GM12864 (cell line): ENCODE data around the gene IL36B.

Experiments
- DNase-seq: peaks from one replicate; pipeline ENCODE4 v3.0.0-alpha.2; 2011; ENCODE audit warnings: low read depth
- H3K4me3 ChIP-seq: 2 replicates; pipeline ENCODE4 v1.5.1; 2011; ENCODE audit warnings: mild to moderate bottlenecking, low read depth, low read length, control low read depth
- TF ChIP-seq, protein P1 (sequence below): IDR thresholded peaks from 2 replicates; pipeline ENCODE4 v1.5.1; 2011; ENCODE audit warnings: low read depth, mild to moderate bottlenecking, moderate library complexity, low read length, control low read depth, inconsistent platforms; ENCODE audit errors: missing control alignments

IL36B gene

DNA sequence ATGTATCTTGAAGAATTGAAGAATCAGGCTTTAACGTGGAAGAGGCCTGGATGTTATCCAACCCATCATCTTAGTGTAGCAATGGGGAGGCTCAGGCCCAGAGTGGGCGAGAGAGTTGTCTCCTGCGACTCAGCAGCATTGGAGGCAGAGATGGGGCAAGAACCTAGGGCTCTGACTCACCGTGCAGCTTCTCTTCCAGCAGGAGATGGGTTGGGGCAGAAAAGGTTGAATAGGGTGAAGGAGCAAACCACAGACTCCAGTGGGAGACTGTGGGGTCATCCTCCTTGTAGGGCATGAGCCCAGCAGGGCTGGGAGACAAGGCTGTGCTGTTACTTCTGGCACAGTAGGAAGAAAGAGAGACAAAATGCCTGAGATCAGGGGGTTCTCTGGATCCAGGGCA lies 7.7 kb upstream of the IL36B start:
- H3K4me3 ChIP-seq, result no peak overlapping the region
- TF ChIP-seq, protein P1, sequence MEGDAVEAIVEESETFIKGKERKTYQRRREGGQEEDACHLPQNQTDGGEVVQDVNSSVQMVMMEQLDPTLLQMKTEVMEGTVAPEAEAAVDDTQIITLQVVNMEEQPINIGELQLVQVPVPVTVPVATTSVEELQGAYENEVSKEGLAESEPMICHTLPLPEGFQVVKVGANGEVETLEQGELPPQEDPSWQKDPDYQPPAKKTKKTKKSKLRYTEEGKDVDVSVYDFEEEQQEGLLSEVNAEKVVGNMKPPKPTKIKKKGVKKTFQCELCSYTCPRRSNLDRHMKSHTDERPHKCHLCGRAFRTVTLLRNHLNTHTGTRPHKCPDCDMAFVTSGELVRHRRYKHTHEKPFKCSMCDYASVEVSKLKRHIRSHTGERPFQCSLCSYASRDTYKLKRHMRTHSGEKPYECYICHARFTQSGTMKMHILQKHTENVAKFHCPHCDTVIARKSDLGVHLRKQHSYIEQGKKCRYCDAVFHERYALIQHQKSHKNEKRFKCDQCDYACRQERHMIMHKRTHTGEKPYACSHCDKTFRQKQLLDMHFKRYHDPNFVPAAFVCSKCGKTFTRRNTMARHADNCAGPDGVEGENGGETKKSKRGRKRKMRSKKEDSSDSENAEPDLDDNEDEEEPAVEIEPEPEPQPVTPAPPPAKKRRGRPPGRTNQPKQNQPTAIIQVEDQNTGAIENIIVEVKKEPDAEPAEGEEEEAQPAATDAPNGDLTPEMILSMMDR, result no peak
- no peak for DNase-seq

DNA sequence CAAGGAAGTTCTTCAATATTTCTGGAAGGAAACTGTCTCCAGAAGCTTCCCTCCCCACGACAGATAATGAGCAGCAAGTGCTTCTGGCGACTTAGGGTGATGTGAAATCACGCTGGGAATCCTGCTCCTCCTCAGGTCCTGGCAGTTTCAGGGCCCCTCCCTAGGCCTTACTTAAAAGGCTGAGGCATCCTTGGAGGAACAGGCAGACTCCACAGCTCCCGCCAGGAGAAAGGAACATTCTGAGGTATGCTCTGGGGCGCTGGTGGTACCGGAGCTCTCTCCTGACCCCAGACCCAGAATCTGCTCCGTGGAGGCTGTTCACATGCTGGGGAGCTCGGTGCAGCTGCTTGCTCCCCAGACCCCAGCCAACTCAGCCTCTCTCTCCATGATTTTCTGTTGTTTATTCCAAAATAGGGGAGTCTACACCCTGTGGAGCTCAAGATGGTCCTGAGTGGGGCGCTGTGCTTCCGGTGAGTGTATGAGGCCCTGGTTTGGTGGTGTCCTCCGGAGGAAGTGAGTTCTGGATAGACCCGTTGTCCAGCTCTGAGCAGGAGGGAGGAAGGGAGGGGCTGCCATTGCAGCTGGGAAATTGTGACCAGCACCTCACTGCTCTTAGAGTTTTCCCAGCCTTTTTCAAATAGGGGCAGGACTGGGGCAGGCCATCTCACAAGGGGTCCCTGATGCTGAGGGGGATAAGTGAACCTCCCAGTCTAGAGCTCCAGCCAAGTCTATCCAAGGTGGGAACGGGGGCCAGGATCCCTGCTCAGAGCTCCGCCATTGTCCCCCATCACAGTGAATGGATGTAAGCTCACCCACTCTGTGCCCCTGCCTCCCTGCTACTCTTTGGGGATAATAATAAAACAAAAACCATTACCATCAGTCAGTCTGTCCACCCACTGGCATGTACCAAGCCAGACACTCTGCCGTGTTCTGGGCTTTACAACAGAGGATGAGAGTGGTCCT lies 6.6 kb upstream of the IL36B start, which contains the start of gene IL36RN:
Gene IL36RN, plus strand, starts transcription at position 201 of the 963 bp plus-strand sequence. Its CDS starts 241 bp downstream, at position 442.
- no peak for DNase-seq
- TF ChIP-seq, protein P1, result no peak
- H3K4me3 ChIP-seq, result no peak within 1 kb of the TSS

DNA sequence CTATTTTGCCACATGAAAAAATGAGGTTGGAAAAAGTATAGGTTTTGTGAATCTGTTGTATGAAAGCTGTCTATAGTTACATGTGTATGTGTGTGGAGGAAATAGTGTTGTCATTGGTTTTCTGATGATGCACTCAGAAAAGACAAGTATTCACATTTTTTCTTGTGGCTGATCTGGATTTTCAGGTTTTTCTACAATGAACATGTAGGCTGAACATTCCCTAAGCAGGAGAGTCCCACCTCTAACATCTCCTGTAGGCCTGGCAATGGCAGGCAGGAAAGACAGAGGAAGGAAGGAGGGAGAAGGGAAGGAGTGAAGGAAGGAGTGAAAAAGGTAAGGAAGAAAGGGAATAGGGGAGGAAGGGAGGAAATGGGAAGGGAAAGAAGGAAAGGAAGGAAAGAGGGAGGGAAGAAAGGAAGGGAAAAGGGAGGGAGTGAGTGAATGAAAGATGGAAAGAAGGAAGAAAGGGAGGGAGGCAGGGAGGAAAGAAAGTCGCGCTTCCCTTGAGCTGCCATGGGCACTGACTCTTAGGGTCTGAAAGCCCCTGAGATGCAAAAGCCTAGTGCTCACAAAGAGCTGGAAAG lies 5.8 kb upstream of the IL36B start:
- H3K4me3 ChIP-seq, result no peak overlapping the region
- TF ChIP-seq, protein P1, result no peak
- no peak for DNase-seq

DNA sequence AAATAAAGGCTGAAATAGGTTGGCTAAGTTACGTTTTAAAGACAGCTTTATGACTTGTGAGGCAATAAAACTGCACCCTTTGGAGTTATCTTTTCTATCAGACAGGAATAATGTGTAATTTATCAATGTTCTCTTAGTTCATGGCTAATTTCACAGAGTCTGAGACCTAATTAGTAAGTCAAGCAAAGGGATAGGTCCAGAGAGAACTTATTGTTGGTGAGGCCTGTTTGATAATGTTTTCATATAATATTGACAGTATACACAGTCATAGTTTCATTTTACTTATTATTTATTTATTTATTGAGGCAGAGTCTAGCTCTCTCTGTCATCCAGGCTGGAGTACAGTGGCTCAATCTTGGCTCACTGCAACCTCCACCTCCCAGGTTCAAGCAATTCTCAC lies 4.5 kb upstream of the IL36B start:
- TF ChIP-seq, protein P1, result no peak
- H3K4me3 ChIP-seq, result no peak overlapping the region
- DNase-seq, result no peak

DNA sequence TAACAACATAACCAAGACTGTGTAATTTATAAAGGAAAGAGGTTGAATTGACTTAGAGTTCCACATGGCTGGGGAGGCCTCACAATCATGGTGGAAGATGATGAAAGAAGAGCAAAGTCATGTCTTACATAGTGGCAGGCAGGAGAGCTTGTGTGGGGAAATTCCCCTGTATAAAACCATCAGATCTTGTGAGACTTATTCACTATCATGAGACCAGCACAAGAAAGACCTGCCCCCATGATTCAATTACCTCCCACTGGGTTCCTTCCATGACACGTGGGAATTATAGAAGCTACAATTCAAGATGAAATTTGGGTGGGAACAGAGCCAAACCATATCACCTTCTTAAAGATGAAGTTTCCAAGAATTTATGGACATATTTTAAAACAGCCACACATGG lies 3.9 kb upstream of the IL36B start:
- DNase-seq, result no peak
- TF ChIP-seq, protein P1, result no peak
- H3K4me3 ChIP-seq, result no peak overlapping the region

DNA sequence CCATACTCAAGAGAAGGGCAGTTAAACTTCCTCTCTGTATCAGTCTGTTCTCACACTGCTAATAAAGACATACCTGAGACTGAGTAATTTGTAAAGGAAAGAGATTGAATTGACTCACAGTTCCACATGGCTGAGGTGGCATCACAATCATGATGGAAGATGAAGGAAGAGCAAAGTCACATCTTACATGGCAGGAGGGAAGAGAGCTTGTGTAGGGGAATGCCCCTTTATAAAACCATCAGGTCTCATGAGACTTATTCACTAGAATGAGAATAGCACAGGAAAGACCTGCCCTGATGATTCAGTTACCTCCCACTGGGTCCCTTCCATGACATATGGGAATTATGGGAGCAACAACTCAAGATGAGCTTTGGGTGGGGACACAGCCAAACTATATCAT lies 1.4 kb upstream of the IL36B start:
- no peak overlapping the region for H3K4me3 ChIP-seq
- TF ChIP-seq, protein P1, result no peak
- DNase-seq, result no peak
